Left ventricle myocardium inferior (tissue), 1 donor: ENCODE results near the gene KDM4C. TPM values are rescaled to one million over a fixed set of nuclear protein-coding genes. Genes with fewer than 3 reads are reported as not detected.

Source experiments
- DNase-seq: peaks from one replicate; pipeline ENCODE4 v3.0.0-alpha.2; 2020
- H3K27ac ChIP-seq: fragments of 200-600 bp; replicated peaks from 2 replicates; pipeline ENCODE4 v1.8.0; 2021
- H3K27me3 ChIP-seq: fragments of 200-600 bp; 2 replicates; pipeline ENCODE4 v1.8.0; 2021; ENCODE audit warnings: low read depth
- H3K36me3 ChIP-seq: fragments of 200-600 bp; 2 replicates; pipeline ENCODE4 v1.8.0; 2021
- H3K4me1 ChIP-seq: fragments of 200-600 bp; 2 replicates; pipeline ENCODE4 v1.8.0; 2021
- H3K4me3 ChIP-seq: fragments of 200-600 bp; 2 replicates; pipeline ENCODE4 v1.8.0; 2021; ENCODE audit warnings: mild to moderate bottlenecking, moderate library complexity
- H3K9me3 ChIP-seq: fragments of 200-600 bp; replicated peaks from 2 replicates; pipeline ENCODE4 v1.8.0; 2021
- intact Hi-C: fragments of 100-400 bp; cut with micrococcal nuclease; formaldehyde crosslinking; loops from one replicate; pipeline ENCODE4 v1.11.0; 2022
- total RNA-seq: library from RNA; stranded (reverse); fragmentation: NEBNext Ultra II Directional; extraction: Animal tissue kit (Norgen Biotek cat#: 25700); gene quantifications from one replicate; pipeline ENCODE4 v1.2.1, GENCODE V29; 2021
- TF ChIP-seq, protein P1 (sequence below): fragments of 200-600 bp; IDR thresholded peaks from 2 replicates; pipeline ENCODE4 v1.8.0; 2021; ENCODE audit warnings: antibody characterized with exemption, mild to moderate bottlenecking, borderline replicate concordance
- donor health status: DM: no; HTN: yes; CAD: no; lungs with severe emphysema.

The KDM4C gene
- total RNA-seq, 1 donor from 2014 or later, result 14.1 TPM

DNA sequence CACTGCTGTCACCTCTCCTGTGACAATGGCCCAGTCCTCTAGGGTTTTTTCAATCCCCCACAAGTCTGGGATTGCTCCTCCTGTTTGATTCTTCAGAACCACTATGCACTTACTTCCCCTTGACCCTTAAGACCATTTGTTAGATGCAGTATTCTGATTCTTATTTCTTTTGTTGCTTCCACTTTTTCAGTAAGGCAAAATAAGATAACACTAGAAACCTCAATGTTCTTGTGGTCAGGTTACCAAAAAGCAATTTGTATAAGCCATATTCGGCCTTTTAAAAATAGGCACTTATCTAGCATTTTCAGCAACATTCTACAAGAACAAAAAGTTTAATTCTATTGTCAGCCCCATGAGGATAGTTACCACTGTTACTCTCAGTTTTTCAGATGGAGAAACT, 220.0 kb downstream of the KDM4C start:
- intact Hi-C loops, result no loop called here
- no peak overlapping the region for H3K4me3 ChIP-seq
- H3K9me3 ChIP-seq, result no peaks in the 10 kb centered on the region
- no peak for DNase-seq
- no peak overlapping the region for H3K27ac ChIP-seq
- H3K36me3 ChIP-seq, result peaks cover 11% of the 10 kb centered on the region
- H3K4me1 ChIP-seq, result no peaks in the 10 kb centered on the region
- no peaks in the 10 kb centered on the region for H3K27me3 ChIP-seq
- TF ChIP-seq, protein P1, sequence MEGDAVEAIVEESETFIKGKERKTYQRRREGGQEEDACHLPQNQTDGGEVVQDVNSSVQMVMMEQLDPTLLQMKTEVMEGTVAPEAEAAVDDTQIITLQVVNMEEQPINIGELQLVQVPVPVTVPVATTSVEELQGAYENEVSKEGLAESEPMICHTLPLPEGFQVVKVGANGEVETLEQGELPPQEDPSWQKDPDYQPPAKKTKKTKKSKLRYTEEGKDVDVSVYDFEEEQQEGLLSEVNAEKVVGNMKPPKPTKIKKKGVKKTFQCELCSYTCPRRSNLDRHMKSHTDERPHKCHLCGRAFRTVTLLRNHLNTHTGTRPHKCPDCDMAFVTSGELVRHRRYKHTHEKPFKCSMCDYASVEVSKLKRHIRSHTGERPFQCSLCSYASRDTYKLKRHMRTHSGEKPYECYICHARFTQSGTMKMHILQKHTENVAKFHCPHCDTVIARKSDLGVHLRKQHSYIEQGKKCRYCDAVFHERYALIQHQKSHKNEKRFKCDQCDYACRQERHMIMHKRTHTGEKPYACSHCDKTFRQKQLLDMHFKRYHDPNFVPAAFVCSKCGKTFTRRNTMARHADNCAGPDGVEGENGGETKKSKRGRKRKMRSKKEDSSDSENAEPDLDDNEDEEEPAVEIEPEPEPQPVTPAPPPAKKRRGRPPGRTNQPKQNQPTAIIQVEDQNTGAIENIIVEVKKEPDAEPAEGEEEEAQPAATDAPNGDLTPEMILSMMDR, result no peak

GRCh38 chr9:6978591-6978990, 220.8 kb downstream of the KDM4C start:
- Histone ChIP-seq H3K4me3 (no peak overlapping the region), H3K4me1 (no peaks in the 10 kb centered on the region), H3K36me3 (peaks cover 12% of the 10 kb centered on the region), H3K9me3 (no peaks in the 10 kb centered on the region), H3K27me3 (no peaks in the 10 kb centered on the region), H3K27ac (no peak overlapping the region)
- TF ChIP-seq, protein P1, result no peak
- intact Hi-C loops, result no loop called here
- no peak for DNase-seq

DNA sequence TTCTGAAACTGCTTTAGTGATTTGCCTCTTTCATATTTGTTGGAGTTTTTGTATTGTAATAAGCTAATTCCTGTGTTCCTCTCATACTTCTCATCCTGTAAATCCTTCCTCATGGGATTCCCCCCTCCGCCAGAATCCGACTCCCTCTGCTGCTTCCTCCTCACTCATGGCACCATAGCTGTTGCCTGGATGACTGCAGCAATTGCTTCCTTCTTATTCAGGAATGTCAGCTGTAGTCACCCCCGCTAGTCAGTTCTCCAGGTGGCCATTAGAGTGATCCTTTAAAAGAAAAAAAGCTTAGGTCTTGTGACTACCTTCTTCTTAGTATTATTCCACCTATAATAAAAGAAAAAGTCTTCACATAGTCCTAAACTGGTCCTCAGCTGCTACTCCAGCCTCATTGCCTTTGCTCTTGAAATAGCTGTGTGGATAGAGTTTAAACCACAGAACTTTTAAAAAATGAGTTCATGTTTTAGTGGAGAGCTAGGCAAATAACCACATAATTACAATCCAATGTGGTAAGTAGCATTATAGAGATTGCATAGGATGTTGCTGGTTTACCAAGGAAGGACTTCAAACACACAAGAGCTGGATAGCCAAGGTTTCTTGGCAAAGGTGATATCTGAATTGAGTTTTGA, 227.3 kb downstream of the KDM4C start:
- no peaks in the 10 kb centered on the region for H3K9me3 ChIP-seq

DNA sequence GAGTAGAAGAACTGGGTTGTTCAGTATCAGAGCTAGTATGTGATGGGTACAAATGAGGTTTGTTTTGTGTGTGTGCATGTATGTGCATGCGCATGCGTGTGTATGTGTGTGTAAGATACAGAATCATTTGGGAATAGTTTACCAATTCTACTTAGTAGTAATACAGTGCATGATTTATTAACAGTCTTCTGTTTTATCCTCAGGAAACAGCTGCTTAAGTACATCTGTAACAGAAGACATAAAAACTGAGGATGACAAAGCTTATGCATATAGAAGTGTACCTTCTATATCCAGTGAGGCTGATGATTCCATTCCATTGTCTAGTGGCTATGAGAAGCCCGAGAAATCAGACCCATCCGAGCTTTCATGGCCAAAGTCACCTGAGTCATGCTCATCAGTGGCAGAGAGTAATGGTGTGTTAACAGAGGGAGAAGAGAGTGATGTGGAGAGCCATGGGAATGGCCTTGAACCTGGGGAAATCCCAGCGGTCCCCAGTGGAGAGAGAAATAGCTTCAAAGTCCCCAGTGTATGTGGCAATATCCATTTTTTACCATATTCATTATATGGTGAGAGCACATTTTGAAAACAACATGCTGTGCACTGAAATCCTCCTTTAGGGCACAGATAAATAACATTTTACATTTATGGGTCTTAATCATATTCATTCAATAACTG, 228.5 kb downstream of the KDM4C start:
- intact Hi-C loops, result no loop called here
- Histone ChIP-seq H3K36me3 (peaks cover 48% of the 10 kb centered on the region), H3K4me1 (no peaks in the 10 kb centered on the region), H3K9me3 (no peaks in the 10 kb centered on the region), H3K4me3 (no peak overlapping the region), H3K27me3 (no peaks in the 10 kb centered on the region), H3K27ac (no peak overlapping the region)
- no peak for DNase-seq
- TF ChIP-seq, protein P1, result no peak

More for the DNA sequence above, 227.3 kb downstream of the KDM4C start:
- intact Hi-C loops, result no loop called here
- H3K27me3 ChIP-seq, result no peaks in the 10 kb centered on the region
- H3K4me3 ChIP-seq, result no peak overlapping the region
- H3K4me1 ChIP-seq, result no peaks in the 10 kb centered on the region
- peaks cover 43% of the 10 kb centered on the region for H3K36me3 ChIP-seq
- TF ChIP-seq, protein P1, result no peak
- no peak overlapping the region for H3K27ac ChIP-seq
- DNase-seq, result no peak

GRCh38 chr9:6987381-6987780, 229.6 kb downstream of the KDM4C start:
- Histone ChIP-seq H3K27ac (no peak overlapping the region), H3K4me1 (no peaks in the 10 kb centered on the region), H3K36me3 (peaks cover 45% of the 10 kb centered on the region), H3K27me3 (no peaks in the 10 kb centered on the region), H3K4me3 (no peak overlapping the region), H3K9me3 (no peaks in the 10 kb centered on the region)
- TF ChIP-seq, protein P1, result no peak
- DNase-seq, result no peak
- intact Hi-C loops, result no loop called here
